ENCODE data around the gene LRIG1.
"Not testable (repeated sequence)": the region's sequence is repeated elsewhere in the genome, so short reads cannot be mapped to it uniquely, and the experiment has no call there.

Gene LRIG1

DNA sequence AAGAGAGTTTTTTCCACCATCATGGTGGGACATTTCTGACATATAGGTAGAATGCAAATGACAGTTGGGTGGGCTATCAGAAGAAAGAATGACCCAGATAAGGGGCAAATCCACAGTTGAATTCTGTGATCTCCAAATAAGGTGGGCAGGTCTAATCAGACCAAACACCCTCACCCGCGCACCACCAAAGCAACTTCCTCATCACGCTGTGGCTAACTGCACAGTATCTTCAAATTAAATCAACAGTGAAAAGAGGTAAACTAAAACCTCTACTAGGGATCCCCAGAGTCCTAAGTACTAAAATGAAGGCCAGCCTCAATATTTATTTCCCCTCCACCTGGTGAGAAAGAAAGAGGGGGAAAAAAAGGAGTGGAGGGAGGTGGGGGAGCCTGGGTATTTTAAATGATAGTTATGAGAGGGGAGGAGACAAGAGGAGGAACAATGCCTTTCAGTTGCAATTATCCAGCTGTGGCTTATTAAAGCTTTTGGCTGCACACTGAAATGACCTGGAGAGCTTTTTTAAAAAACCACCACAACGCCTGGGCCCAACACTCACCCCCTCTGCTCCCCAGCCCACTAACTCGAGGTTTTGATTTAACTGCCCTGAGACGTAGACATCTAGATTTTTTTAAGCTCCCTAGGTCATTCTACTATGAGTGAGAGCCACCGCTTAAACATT lies 61.0 kb downstream of the LRIG1 start:
- no peak for DNase-seq

DNA sequence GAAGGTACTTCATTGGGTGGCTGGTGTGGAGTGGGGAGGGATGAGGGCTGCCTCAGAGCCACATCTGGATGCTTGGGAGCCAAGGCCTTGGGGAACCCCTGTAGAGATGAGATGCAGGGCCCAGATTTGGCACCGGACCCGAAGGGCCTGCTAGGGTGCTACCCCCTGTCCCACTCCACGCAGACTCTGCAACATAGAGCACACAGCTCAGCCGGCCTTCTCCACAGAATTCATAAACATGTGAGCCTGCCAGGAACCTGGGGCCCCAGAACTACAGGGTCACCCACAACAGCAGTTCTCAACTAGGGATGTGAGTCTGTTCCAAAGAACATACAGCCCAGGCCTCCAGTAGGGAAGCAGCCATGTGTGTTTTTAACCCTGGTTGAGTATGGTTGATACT lies 62.8 kb downstream of the LRIG1 start:
- DNase-seq, result no peak

DNA sequence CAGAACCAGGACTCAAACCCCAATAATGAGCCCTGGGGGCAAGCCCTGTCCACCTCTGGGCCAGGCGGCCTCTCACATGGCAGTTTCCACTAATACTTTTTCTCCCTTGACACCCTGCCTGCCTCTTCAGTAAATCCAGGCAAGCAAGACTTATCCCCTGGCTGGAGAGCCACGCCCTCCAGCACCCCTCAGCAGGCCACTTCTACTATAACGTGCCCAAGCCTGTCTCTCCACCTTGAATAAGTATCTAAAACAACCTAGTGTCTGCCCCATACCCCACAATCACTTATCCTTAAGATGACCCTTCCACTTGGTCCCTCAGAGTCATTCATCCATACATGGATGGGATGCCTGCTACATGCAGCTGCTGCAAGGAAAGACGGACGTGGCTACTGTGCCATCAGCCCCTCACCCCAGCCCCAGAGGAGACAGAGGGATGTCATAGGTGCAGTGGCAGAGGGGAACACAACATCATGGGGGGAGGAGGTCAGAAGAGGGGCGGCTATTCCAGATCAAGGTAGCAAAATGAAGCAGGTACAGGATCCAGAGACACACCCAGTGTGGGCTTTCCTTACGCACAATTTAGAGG lies 63.4 kb downstream of the LRIG1 start:
- DNase-seq, result no peak

DNA sequence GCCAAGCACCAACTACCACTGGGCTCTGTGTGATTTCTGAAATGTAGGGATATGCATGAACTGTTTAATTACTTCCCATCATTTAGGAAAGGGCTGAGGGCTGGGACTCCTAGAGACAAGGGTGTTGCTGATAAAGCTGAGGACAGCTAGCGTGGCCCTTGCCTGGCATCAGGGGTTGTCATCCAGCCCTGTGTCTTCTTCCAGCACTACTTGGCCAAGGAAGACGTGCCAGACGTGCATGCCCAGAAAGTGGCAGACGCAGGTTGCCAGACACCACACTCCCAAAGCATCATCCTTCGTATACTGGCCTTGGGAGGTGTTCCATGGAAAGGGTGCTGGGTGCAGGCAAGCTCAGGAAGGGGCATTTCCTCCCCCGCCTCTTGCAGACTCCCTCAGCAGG lies 64.8 kb downstream of the LRIG1 start:
- DNase-seq, result no peak

DNA sequence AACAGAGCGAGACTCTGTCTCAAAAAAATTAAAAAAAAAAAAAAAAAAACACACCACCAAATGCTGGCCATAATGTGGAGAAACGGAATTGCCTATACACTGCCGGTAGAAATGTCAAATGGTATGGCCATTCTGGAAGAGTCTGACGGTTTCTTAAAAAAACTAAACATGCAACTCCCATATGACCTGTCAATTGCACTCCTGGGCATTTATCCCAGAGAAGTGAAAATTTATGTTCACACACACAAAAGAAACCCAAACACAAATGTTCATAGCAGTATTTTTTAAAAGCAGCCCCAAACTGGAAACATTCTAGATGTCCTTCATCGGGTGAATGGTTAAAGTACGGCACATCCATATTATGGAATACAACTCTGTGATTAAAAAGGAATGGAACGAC lies 66.1 kb downstream of the LRIG1 start:
- no peak for DNase-seq

DNA sequence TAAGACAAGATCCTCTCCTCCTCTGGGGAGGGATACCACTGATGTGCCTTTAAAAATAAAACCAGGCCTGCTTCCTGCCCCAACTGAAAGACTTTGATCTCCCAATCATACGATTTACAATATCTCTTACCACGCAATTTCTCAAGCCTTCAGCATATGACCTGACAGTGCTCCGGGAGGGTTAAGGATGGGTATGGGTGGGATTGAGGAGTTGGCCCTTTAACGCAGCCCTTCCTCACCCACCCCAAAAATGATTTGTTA lies 67.4 kb downstream of the LRIG1 start:
- no peak for DNase-seq

DNA sequence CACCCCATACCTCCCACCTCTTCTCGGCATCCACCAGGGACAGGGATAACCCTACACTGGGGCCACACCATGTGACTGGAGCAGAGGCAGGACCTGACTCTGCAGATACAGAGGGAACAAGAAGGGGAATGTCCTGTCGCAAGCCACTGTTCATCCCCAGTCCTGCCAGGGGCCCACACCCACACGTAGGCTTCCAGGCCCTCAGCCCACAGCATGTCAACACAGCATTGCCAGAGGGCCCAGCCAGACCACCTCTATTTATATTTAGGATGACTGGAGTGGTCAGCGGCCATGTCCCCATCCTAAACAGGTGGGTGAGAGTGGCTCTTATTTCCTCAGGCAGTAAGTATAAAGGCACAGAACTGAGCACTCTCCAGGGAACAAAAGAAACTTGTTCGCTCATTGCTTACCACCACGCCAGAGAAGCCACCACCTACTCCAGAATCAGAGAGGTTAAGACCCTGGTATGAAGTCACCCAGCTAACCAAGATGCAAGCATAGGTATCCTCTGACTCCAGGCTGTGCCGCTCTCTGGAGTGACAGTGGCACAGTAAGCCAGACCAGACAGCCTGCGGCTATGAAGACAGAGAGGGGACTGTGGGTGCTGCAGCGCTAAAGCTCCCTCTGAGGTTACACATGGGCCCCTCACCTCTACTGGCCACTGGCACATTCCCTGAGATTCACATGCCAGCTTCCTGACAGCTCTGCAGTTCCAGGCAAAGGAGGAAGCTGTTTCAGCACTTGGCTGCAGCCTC lies 67.9 kb downstream of the LRIG1 start:
- no peak for DNase-seq

DNA sequence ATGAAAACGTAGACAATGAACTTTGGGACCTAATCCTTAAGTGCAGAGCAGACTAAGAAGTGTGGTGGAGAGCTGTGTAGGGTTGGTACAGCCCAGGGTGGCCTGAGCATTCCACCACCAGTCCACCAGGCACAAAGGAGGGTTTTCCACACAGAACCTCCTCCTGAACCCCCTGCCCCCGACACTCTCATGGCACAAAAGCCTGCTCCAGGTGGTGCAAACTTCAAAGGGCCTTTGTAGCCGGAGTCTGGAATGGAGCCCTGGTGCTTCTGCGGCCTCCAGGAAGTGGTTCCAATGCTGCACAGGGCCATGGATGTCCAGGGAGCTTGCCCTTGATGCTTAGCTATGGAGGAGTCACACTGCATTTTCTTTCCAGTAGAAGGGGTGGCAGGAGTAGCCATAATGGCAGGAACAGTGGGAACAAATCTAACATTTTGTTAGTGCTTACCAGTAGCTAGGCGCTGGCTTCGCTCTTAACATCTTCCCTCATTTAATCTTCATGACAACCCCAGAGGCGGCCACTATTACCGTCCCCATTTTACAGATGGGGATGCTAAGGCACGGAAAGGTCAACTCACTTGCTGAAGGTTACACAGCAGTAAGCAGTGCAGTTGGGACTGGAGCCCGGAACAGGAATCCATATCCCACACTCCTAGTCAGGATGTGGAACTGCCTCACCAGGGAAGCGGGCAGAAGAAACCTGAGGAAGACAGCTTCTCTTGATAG lies 68.6 kb downstream of the LRIG1 start:
- DNase-seq, result no peak

DNA sequence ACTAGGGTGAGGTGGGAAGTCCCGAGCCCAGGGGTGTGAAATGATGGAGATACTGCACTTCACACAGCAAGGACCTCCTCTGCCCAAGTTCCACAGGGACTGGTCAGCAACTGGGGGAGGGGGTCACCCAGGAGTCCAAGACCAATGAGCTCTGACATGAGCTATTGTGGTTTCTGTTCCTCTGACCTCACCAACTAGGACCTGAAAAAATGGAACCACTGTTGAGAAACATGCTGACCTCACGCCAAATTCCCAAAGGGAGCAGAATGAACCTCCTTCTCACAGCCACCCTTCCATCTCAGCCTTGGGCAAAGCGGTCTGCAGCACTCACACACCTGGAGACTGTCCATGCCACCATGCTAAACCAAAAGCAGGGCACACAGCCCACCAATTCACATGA lies 69.3 kb downstream of the LRIG1 start:
- DNase-seq, result no peak

DNA sequence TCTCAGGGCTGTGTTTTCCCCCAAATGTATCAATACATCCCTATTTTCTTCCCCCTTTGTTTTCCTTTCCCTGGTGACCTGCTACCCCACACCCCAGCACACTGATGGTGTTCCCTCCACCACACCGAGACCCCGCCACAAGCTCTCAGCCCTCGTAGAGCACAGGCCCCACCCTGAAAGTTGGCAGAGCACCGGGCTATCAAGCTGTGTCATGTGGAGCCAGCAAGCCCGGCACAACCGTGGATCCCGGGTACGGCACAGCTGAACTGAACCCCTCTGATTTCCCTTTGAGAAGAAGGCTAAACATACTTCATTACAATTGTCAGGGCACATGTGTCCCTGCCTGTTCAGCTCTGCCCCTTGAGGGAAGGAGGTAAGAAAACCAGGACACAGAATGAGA lies 69.9 kb downstream of the LRIG1 start:
- no peak for DNase-seq

DNA sequence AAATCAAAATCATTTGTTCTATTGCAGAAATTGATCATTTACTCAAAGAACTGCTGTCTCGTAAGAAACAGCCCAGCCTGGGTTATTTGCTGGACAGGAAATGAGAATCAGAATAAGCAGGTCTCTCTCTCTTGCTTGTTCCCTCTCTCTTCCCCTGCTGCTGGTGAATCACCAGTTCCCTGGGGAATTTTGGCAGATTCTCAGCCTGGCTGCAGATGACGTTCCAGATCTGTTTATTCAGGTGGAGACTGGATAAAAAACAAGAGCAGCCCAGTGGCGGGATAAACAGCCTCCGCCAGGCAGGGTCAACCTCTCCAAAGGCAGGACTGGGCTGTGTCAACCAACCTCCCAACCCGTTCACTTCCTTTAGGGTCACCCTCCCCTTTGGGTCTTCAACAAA lies 72.1 kb downstream of the LRIG1 start:
- peak; percentile 68 for DNase-seq

DNA sequence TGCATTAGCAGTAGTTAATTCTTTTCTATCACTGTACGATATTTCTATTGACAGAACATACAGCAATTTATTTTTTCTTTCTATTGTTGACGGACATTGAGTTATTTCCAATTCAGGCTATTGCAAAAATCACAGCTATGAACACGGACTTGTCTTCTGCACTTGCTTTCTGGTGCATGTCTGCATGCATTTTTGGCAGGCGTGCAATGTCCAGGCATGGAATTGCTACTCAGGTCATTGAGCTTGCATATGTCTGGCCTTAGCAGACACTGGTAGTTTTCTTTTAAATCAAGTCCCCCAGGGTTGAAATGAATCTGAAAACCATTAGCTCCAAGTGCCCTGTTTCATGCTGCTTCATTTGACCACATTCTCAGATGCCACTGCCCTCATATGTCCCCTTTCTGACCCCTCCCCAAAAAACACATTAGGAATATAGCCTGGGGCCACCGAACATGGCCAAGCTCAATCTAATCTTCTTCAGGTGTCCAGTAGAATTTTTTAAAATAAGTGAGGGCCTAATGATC lies 72.8 kb downstream of the LRIG1 start:
- no peak for DNase-seq

DNA sequence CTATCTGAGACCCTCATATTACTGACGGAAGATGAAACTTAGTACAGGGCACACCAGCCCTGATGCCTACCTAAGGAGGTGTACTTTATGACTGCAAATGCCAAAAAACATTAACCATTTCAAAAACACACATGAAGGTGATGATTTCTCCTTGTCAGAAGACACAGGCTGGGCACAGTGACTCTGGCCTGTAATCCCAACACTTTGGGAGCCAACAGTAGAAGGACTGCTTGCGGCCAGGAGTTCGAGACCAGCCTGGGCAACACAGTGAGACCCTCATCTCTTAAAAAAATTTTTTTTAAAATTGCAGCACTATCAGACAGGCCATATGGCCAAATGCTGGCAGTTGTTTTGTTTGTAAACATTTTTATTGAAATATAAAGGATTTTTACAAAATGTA lies 73.5 kb downstream of the LRIG1 start:
- no peak for DNase-seq

DNA sequence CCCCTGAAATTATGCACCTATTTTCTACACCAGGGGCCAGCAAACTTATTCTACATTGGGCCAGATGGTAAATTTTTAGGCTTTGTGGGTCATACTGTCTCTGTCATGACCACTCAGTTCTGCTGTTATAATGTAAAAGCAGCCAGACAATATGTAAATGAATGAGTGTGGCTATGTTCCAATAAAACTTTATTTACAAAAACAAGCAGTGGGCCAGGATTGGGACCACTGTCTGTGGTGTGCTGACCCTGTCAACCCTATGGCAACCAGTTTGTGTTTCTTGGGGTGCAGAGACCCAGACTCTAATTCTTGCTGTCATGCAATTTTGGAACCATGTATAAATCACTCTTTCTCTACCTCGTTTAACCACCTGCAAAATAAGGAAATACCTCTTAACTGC lies 74.7 kb downstream of the LRIG1 start:
- no peak for DNase-seq

DNA sequence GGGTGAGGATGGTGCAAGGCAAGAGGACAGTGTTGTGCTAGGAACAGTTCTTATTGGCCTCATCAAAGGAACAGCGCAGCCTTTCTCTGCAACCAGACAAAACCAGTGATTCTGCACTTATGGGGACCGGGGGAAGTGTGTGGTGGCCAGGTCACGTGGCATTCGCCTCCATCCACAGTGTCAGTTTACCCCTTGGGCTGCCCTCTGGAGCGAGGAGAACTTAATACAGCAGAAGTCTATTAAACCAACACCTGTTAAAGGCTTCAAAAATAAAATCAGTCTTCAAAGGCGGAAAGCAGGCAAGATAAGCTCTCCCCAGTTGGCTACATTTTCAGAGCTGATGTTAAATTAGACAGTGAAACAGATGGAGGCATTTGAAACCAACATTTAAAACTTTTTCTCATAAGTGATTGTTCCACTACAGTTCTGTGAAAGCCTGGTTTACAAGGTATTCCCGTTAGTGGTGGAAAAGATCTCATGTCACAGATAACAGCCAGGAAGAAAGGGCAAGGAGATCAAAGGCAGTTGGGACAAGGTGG lies 75.2 kb downstream of the LRIG1 start:
- no peak for DNase-seq

DNA sequence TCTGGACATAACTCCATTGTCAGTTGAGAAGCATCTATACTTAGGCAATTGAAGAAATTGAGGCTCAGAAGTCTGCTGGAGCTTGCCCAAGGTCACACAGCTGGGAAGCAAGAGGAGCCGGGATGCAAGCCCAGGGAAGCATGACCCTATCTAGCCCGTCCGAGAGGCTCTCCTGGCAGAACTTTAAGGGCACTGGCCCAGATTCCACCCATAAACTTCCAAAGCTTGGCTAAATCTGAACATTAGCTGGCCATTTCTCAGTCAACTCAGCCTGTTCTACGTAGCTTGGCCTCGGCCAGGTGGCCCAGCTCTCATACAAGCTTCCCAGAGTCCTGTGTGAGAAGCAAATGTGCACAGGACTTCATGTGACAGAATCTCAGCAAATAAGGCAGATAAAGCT lies 75.8 kb downstream of the LRIG1 start:
- no peak for DNase-seq

DNA sequence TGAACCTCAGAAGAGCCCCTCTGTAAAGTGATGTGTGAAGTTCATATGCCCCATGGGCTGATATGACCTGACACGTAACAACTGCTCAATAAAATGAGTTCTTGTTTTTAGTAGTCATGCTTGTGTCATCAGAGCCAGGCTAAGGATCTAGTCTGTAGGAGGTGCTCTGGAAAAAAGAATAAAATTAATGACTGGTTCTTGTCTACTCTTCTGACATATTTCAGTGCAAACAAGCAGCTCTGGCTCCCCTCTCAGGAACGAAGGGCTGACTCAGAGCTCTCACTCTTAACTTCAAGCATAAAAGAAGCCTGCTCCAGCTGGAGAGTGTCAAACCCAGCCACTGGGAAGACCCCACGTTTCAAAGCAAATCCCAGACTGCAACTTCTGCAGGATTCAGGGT lies 77.0 kb downstream of the LRIG1 start:
- no peak for DNase-seq

DNA sequence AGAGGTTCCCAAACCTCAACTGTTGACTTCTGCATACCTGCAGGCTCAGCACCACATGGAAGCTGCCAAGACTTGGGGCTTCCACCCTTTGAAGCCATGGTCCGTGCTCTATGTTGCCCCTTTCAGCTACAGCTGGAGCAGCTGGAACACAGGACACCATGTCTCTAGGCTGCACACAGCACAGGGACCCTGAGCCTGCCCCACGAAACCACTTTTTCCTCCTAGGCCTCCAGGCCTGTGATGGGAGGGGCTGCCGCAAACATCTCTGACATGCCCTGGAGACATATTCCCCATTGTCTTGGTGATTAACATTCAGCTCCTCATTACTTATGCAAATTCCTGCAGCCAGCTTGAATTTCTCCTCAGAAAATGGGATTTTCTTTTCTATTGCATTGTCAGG lies 78.9 kb downstream of the LRIG1 start:
- DNase-seq, result not testable (repeated sequence)

DNA sequence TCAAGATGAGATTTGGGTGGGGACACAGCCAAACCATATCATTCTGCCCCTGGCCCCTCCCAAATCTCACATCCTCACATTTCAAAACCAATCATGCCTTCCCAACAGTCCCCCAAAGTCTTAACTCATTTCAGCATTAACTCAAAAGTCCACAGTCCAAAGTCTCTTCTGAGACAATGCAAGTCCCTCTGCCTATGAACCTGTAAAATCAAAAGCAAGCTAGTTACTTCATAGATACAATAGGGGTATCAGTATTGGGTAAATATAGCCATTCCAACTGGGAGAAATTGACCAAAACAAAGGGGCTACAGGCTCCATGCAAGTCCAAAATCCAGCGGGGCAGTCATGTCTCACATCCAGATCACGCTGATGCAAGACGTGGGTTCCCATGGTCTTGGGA lies 79.7 kb downstream of the LRIG1 start:
- DNase-seq, result not testable (repeated sequence)

DNA sequence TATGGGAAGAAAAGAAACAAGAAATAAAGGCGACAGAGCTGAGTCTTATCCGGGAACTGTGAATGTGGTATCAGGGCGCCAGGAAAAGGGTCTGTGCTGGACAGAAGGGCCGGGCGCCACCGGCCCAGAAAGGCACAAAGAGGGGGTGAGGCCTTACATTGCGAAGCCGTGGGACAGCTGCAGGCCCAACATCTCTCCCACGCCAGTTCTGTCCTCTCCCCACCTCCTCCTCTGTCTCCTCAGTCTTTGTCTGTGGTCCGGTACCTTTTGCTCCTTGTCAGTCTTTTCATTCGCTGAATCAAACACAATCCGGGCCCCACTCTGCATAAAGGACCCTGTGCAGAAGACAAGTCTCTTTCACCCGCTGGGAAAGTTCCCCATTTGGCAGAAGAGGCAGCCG lies 81.8 kb downstream of the LRIG1 start:
- DNase-seq, result no peak

DNA sequence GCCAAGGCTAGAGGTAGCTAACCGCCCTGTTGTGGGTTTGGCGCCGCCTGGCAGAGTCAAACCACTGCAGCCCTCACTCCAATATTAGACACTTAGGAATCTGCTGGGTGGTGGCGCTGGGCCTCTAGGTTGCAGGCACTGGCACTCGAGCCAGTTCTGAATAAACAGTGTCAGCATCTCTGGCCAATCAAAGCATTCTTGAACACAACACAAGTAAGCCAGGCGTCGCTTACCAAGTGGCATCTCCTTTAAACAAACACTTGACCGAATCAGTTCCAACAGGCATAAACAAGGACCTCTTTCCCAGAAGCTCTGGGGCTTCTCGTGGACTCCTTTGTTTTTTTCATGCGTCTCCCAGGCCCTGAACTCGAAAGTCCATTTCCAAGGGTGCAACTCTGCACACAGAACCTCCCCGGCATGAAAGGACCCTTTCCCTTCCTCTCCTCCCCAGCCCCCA lies 82.3 kb downstream of the LRIG1 start:
- no peak for DNase-seq

DNA sequence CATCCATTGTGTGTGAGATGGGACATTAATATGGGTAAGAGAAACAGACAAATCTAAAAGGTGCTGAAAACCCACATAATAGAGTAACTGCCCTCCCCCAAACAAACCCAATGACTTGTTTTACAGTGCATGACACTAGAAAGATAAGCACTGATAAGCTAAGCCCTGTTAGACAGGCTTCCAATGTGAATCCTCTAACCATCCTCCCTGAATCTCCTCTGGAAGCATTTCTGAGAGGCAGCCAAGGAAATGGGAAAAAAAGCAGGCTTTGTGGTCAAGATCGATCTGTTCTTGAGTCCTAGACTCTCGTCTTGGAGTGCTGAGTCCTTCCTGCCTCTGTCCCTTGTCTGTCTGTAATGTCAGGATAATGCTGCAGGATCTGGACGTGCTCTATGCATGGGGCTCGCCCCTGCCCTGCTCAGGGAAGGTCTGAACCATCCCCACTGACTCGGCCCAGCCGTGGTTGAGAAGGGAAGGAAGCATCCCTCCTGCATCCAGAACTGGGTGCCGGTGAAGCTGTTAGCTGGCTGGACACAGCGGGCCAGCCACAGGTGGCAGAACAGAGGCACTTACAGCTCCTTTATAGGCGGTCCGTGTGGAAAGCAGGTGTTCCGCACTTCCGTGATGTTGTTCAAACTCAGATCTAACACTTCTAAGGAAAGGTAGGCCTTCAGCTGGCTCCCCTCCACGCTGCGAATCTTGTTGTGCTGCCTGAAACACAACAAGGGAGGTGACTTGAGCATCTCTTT lies 84.1 kb downstream of the LRIG1 start:
- DNase-seq, result no peak

All from GOT3 (cell line).